Fibroblast of lung (primary cell): ENCODE measurements around the gene TMTC2. TPM values are rescaled to one million over a fixed set of nuclear protein-coding genes. Genes with fewer than 3 reads are reported as not detected.
"Not testable (repeated sequence)": the region's sequence is repeated elsewhere in the genome, so short reads cannot be mapped to it uniquely, and the experiment has no call there.

Experiments
- DNase-seq, 2 donors: peaks; one replicate each; pipeline versions ENCODE4 v3.0.0 to v3.0.0-alpha.2; 2010; ENCODE audit warnings: low read depth in 2 of 2
- H2AFZ ChIP-seq: 2 replicates; pipeline ENCODE4 v1.5.1; 2012; ENCODE audit warnings: low read length, control low read depth, inconsistent platforms
- H3K27ac ChIP-seq: 2 replicates; pipeline ENCODE4 v1.5.1; 2011; ENCODE audit warnings: low read length, control low read depth; ENCODE audit not compliant: insufficient read depth
- H3K27me3 ChIP-seq: 2 replicates; pipeline ENCODE4 v1.5.1; 2011; ENCODE audit warnings: mild to moderate bottlenecking, low read length; ENCODE audit not compliant: control insufficient read depth, insufficient read depth
- H3K36me3 ChIP-seq: 2 replicates; pipeline ENCODE4 v1.5.1; 2011; ENCODE audit warnings: low read length; ENCODE audit not compliant: control insufficient read depth, insufficient read depth
- H3K4me1 ChIP-seq: 2 replicates; pipeline ENCODE4 v1.5.1; 2011; ENCODE audit warnings: low read length; ENCODE audit not compliant: control insufficient read depth, insufficient read depth; ENCODE audit errors: extremely low read depth
- H3K4me2 ChIP-seq: 2 replicates; pipeline ENCODE4 v1.5.1; 2011; ENCODE audit warnings: low read length, control low read depth; ENCODE audit not compliant: insufficient read depth; ENCODE audit errors: extremely low read depth
- H3K4me3 ChIP-seq, 4 experiments: fragments of 200-600 bp in 1 of 4; sonication (generic) in 1 of 4; replicated peaks in 1 of 4; 2 replicates each; pipeline ENCODE4 v1.5.1; 2011 to 2016; ENCODE audit warnings: low read length in 4 of 4, low read depth in 3 of 4, mild to moderate bottlenecking in 3 of 4, control low read depth in 2 of 4, inconsistent platforms in 1 of 4, mixed read lengths in 1 of 4; ENCODE audit not compliant: insufficient read depth in 1 of 4; ENCODE audit errors: control extremely low read depth in 1 of 4
- H3K79me2 ChIP-seq: 2 replicates; pipeline ENCODE4 v1.5.1; 2012; ENCODE audit warnings: mild to moderate bottlenecking, low read length, inconsistent platforms; ENCODE audit not compliant: control insufficient read depth, insufficient read depth
- H3K9ac ChIP-seq: 2 replicates; pipeline ENCODE4 v1.5.1; 2011; ENCODE audit warnings: mild to moderate bottlenecking, low read length, control low read depth; ENCODE audit not compliant: insufficient read depth
- H3K9me3 ChIP-seq: 2 replicates; pipeline ENCODE4 v1.5.1; 2012; ENCODE audit warnings: low read depth, low read length; ENCODE audit not compliant: control insufficient read depth, insufficient read depth
- H4K20me1 ChIP-seq: 2 replicates; pipeline ENCODE4 v1.5.1; 2011; ENCODE audit warnings: low read length; ENCODE audit not compliant: control insufficient read depth, insufficient read depth; ENCODE audit errors: extremely low read depth
- CTCF ChIP-seq, 2 donors: IDR thresholded peaks in 1 of 2; conservative IDR thresholded peaks in 1 of 2; 1 replicate in 1 of 2; 2 replicates in 1 of 2; pipeline ENCODE4 v1.5.1; 2011 to 2012; ENCODE audit warnings: low read length in 2 of 2, control low read depth in 1 of 2, inconsistent platforms in 1 of 2, low read depth in 1 of 2, mild to moderate bottlenecking in 1 of 2
- EZH2 ChIP-seq: IDR thresholded peaks from 2 replicates; pipeline ENCODE4 v1.5.1; 2012; ENCODE audit warnings: low read length, control low read depth, mild to moderate bottlenecking; ENCODE audit errors: missing control alignments
- polyA plus RNA-seq, 2 donors: library from polyadenylated mRNA; depleted of rRNA in 1 of 2; stranded (reverse) in 1 of 2; unstranded in 1 of 2; fragments of >200 nt; gene quantifications; 2 replicates each; pipeline ENCODE4 v1.2.1, GENCODE V29; 2011 to 2012; ENCODE audit warnings: missing spikeins in 1 of 2
- total RNA-seq: library from RNA; depleted of rRNA; stranded (reverse); fragments of >200 nt; gene quantifications from 2 replicates; pipeline ENCODE4 v1.2.1, GENCODE V29; 2014

The TMTC2 gene
- total and polyA plus RNA-seq, 2 donors (not counting 1 experiment from before 2014, with no cell fraction given) = 3.5 to 9.7 TPM

- Histone ChIP-seq H3K27me3 (no peaks in the 10 kb centered on the region), H3K4me3 (no peak overlapping the region), H4K20me1 (no peaks in the 10 kb centered on the region), H3K9ac (no peak overlapping the region), H3K9me3 (no peaks in the 10 kb centered on the region), H3K4me2 (no peak overlapping the region), H3K79me2 (no peaks in the 10 kb centered on the region), H2AFZ (no peak overlapping the region), H3K27ac (no peak overlapping the region), H3K36me3 (no peaks in the 10 kb centered on the region), H3K4me1 (no peaks in the 10 kb centered on the region)
- DNase-seq = no peak
- TF ChIP-seq CTCF (conservative IDR thresholded peaks at IDR 0.05 in 1 of 2, IDR thresholded peaks at IDR 0.05 in 1 of 2; ENCODE audit: low read depth in 1 of 2, low read length in 2 of 2) = no peak
- TF ChIP-seq EZH2 = no peak
Measured at GRCh38 chr12:83110424-83110823, 423.7 kb downstream of the TMTC2 start.

GRCh38 chr12:83113945-83114344 is 427.2 kb downstream of the TMTC2 start:
- Histone ChIP-seq H3K27me3 (no peaks in the 10 kb centered on the region), H3K9me3 (no peaks in the 10 kb centered on the region), H3K4me3 (no peak overlapping the region), H3K36me3 (no peaks in the 10 kb centered on the region), H3K27ac (no peak overlapping the region), H3K4me2 (no peak overlapping the region), H4K20me1 (no peaks in the 10 kb centered on the region), H3K4me1 (no peaks in the 10 kb centered on the region), H2AFZ (no peak overlapping the region), H3K79me2 (no peaks in the 10 kb centered on the region), H3K9ac (no peak overlapping the region)
- no peak for DNase-seq
- TF ChIP-seq CTCF (conservative IDR thresholded peaks at IDR 0.05 in 1 of 2, IDR thresholded peaks at IDR 0.05 in 1 of 2; ENCODE audit: low read depth in 1 of 2, low read length in 2 of 2) (no peak), EZH2 (no peak)

- DNase-seq = no peak
- no peak overlapping the region for H2AFZ ChIP-seq
- no peaks in the 10 kb centered on the region for H3K36me3 ChIP-seq
- H4K20me1 ChIP-seq = no peaks in the 10 kb centered on the region
- H3K4me2 ChIP-seq = no peak overlapping the region
- H3K79me2 ChIP-seq = no peaks in the 10 kb centered on the region
- no peaks in the 10 kb centered on the region for H3K9me3 ChIP-seq
- no peaks in the 10 kb centered on the region for H3K4me1 ChIP-seq
- TF ChIP-seq CTCF (conservative IDR thresholded peaks at IDR 0.05 in 1 of 2, IDR thresholded peaks at IDR 0.05 in 1 of 2; ENCODE audit: low read depth in 1 of 2, low read length in 2 of 2) (no peak), EZH2 (no peak)
- H3K27me3 ChIP-seq = no peaks in the 10 kb centered on the region
- no peak overlapping the region for H3K9ac ChIP-seq
- no peak overlapping the region for H3K27ac ChIP-seq
- no peak overlapping the region for H3K4me3 ChIP-seq
Measured at GRCh38 chr12:83114966-83115365, 428.3 kb downstream of the TMTC2 start.

- not testable (repeated sequence) for H3K36me3 ChIP-seq
Measured at GRCh38 chr12:83117926-83118325, 431.2 kb downstream of the TMTC2 start.

More at GRCh38 chr12:83117926-83118325, 431.2 kb downstream of the TMTC2 start:
- not testable (repeated sequence) for H3K9ac ChIP-seq, H3K4me1 ChIP-seq, DNase-seq, H3K79me2 ChIP-seq, H3K9me3 ChIP-seq, H3K27ac ChIP-seq, H3K4me3 ChIP-seq, H3K4me2 ChIP-seq, H3K27me3 ChIP-seq, H2AFZ ChIP-seq, H4K20me1 ChIP-seq
